CD4-positive, alpha-beta T cell treated with Interleukin-21 for 1 hour (primary cell): ENCODE data around the gene AKR1C1.
"Not testable (repeated sequence)": the region's sequence is repeated elsewhere in the genome, so short reads cannot be mapped to it uniquely, and the experiment has no call there.

Experiments
- DNase-seq: peaks from one replicate; pipeline ENCODE4 v3.0.0-alpha.2; 2020

Gene AKR1C1

GRCh38 chr10:4962876-4963814 is at the start of gene AKR1C1:
Gene AKR1C1, plus strand, starts transcription at chr10:4963415. Its CDS starts 30 bp downstream, at chr10:4963445.
- DNase-seq = not testable (repeated sequence)

GRCh38 chr10:4914213-4914850 is 48.9 kb upstream of the AKR1C1 start:
- DNase-seq = no peak

GRCh38 chr10:4916086-4916716 is 47.0 kb upstream of the AKR1C1 start:
- DNase-seq = no peak

- DNase-seq = no peak
Observed at GRCh38 chr10:4918236-4918635, 45.0 kb upstream of the AKR1C1 start.

GRCh38 chr10:4924482-4924881 is 38.7 kb upstream of the AKR1C1 start:
- not testable (repeated sequence) for DNase-seq

GRCh38 chr10:4926400-4926799 is 36.8 kb upstream of the AKR1C1 start:
- DNase-seq = no peak

GRCh38 chr10:4931587-4931986 is 31.6 kb upstream of the AKR1C1 start:
- DNase-seq = no peak

- no peak for DNase-seq
Observed at GRCh38 chr10:4934391-4934987, 28.7 kb upstream of the AKR1C1 start.

GRCh38 chr10:4937346-4937745 is 25.9 kb upstream of the AKR1C1 start:
- no peak for DNase-seq

- no peak for DNase-seq
Observed at GRCh38 chr10:4939224-4940072, 23.8 kb upstream of the AKR1C1 start.

GRCh38 chr10:4940073-4940428 is 23.2 kb upstream of the AKR1C1 start:
- DNase-seq = not testable (repeated sequence)

GRCh38 chr10:4940909-4941308 is 22.3 kb upstream of the AKR1C1 start:
- DNase-seq = not testable (repeated sequence)

- no peak for DNase-seq
Observed at GRCh38 chr10:4941540-4942330, 21.5 kb upstream of the AKR1C1 start.

- not testable (repeated sequence) for DNase-seq
Observed at GRCh38 chr10:4942931-4943330, 20.3 kb upstream of the AKR1C1 start.

- DNase-seq = not testable (repeated sequence)
Observed at GRCh38 chr10:4943416-4943815, 19.8 kb upstream of the AKR1C1 start.

- DNase-seq = no peak
Observed at GRCh38 chr10:4943821-4944220, 19.4 kb upstream of the AKR1C1 start.

GRCh38 chr10:4944841-4945240 is 18.4 kb upstream of the AKR1C1 start:
- no peak for DNase-seq

- DNase-seq = no peak
Observed at GRCh38 chr10:4945766-4946717, 17.2 kb upstream of the AKR1C1 start.

GRCh38 chr10:4947039-4947634 is 16.1 kb upstream of the AKR1C1 start:
- DNase-seq = no peak
